Fibroblast of skin of left quadriceps (primary cell): ENCODE results near the gene TEX50.
A peak's percentile ranks its signal among the peaks of the same experiment; 100 is the strongest.
"Not testable (repeated sequence)": the region's sequence is repeated elsewhere in the genome, so short reads cannot be mapped to it uniquely, and the experiment has no call there.

Experiments
- DNase-seq, 2 experiments: peaks; one replicate each; pipeline ENCODE4 v3.0.0-alpha.2; 2013; ENCODE audit warnings: low read depth in 2 of 2

Gene TEX50

GRCh38 chr1:173661763-173662162, 26.6 kb downstream of the TEX50 start:
- DNase-seq: no peak

DNA sequence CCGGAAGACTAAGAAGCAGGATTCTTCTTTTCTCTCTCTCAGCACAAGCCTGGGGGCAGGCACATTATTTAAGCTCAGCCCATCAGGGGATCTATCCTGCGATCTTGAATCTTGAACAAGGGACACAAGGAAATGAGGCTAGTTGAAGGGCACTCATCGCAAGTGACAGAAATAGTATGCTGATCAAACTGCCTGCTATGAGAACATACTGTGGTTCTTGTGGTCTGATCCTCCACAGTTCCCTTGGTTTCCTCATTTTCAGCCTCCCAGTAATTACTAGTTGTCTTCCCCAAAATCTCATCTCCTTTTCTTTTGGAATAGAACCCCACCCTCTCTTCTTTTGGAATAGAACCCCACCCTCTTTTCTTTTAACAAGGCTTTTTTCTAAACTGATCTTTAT, 28.0 kb downstream of the TEX50 start:
- DNase-seq: no peak

GRCh38 chr1:173666646-173667045, 31.5 kb downstream of the TEX50 start:
- DNase-seq: no peak

- peak; percentile 12 to 14 for DNase-seq
These were observed 34.4 kb downstream of the TEX50 start, which contains the start of gene ANKRD45 for GRCh38 chr1:173669491-173669941. TSS of gene ANKRD45 (minus strand) at chr1:173669851. CDS start at chr1:173659418, 10,433 bp downstream.

- not testable (repeated sequence) for DNase-seq
These were observed 39.4 kb downstream of the TEX50 start for GRCh38 chr1:173674496-173674895.

- DNase-seq: not testable (repeated sequence)
These were observed 45.0 kb downstream of the TEX50 start for GRCh38 chr1:173680152-173680551.

DNA sequence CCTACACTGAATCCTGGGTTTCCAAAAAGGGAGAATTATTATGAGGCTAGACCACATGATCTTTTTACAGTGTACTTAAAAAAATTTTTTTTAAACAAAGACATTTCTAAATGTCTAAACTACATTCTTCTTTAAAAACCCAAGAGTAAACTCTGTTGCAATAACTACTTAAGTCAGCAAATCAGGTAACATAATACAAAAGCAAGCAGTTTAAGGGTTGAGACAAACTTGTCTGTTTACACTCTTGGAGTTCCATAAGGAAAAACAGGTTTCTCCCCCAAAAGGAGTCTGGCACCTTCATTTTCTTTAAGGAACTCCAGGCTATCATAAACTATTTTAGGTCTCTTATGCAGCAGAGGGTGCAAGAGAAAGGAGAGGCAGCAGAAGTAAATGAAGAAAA, 47.0 kb downstream of the TEX50 start:
- DNase-seq: no peak

DNA sequence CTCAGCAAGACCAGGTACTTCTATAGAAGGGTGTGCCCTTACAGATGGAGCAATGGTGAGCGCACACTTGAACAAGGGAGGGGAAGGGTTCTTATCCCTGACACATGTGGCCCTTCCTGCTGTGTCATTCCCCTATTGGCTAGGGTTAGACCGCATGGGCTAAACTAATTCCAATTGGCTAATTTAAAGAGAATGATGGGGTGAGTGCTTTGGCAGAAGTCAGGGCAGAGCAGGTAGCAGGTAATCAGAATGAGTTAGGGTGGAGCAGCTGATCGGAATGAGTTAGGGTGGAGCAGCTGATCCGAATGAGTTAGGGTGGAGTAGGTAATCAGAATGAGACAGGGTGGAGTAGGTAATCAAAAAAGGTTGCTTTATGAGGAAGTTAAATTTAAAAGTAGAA, 48.7 kb downstream of the TEX50 start:
- not testable (repeated sequence) for DNase-seq

- not testable (repeated sequence) for DNase-seq
These were observed 50.0 kb downstream of the TEX50 start for GRCh38 chr1:173685121-173685520.
